T-helper 2 cell treated with Interferon-gamma antibody and Interleukin-4, amounts not matched to agents 100 ng/mL and 5 ng/mL, for 36 hours (primary cell): ENCODE results near the gene GCSAML. TPM values are rescaled to one million over a fixed set of nuclear protein-coding genes. Genes with fewer than 3 reads are reported as not detected.

Source experiments
- intact Hi-C: fragments of 100-400 bp; cut with micrococcal nuclease; formaldehyde crosslinking; loops from one replicate; pipeline ENCODE4 v1.15.1; 2023
- total RNA-seq: library from RNA; stranded (reverse); gene quantifications from 2 replicates; pipeline ENCODE4 v1.2.3, GENCODE V29; 2022

Gene GCSAML
- total RNA-seq, 1 donor from 2014 or later = 0.05 TPM

GRCh38 chr1:247574236-247574635 is 25.3 kb downstream of the GCSAML start:
- intact Hi-C loops = no loop called here

GRCh38 chr1:247574664-247575063 is 25.7 kb downstream of the GCSAML start:
- intact Hi-C loops = no loop called here

- intact Hi-C loops = loop anchor here (1.0 kb wide), 2 partner anchors 186 to 204 kb away; no protein-coding TSS in a partner anchor
Observed at GRCh38 chr1:247576514-247576913, 27.6 kb downstream of the GCSAML start.

- intact Hi-C loops = no loop called here
Observed at GRCh38 chr1:247578946-247579460, 30.1 kb downstream of the GCSAML start.

GRCh38 chr1:247588060-247588459 is 39.1 kb downstream of the GCSAML start, which contains the start of gene OR2G2:
Gene OR2G2, plus strand, starts transcription at chr1:247588360. Its CDS starts 0 bp downstream, at chr1:247588360.
- intact Hi-C loops = no loop called here

GRCh38 chr1:247605286-247605685 is 56.4 kb downstream of the GCSAML start, which contains the start of gene OR2G3:
Gene OR2G3, plus strand, starts transcription at chr1:247605586. Its CDS starts 0 bp downstream, at chr1:247605586.
- intact Hi-C loops = no loop called here

GRCh38 chr1:247613405-247613804 is 64.5 kb downstream of the GCSAML start:
- intact Hi-C loops = no loop called here

GRCh38 chr1:247614625-247615024 is 65.7 kb downstream of the GCSAML start:
- intact Hi-C loops = no loop called here

Other genes with a start within 250 kb of the GCSAML start
- 8.2 and 10.1 TPM in 2 replicates for gene ZNF496, start 217.3 kb upstream of the GCSAML start, total RNA-seq
- 0.18 and 0.57 TPM in 2 replicates for gene NLRP3, start 133.0 kb upstream of the GCSAML start, total RNA-seq
- not detected in 2 replicates for gene OR2B11, start 91.0 kb upstream of the GCSAML start, total RNA-seq
- 0.02 TPM in 1 of 2 replicates, not detected in the other for gene OR2C3, start 12.7 kb upstream of the GCSAML start, total RNA-seq
- not detected in 2 replicates for gene OR2G2, start 39.2 kb downstream of the GCSAML start, total RNA-seq
- not detected in 2 replicates for gene OR2G3, start 56.5 kb downstream of the GCSAML start, total RNA-seq
- not detected in 2 replicates for gene OR13G1, start 130.6 kb downstream of the GCSAML start, total RNA-seq
- not detected in 2 replicates for gene OR6F1, start 167.5 kb downstream of the GCSAML start, total RNA-seq
- not detected in 2 replicates for gene OR14K1, start 189.5 kb downstream of the GCSAML start, total RNA-seq
- not detected in 2 replicates for gene OR14A2, start 199.0 kb downstream of the GCSAML start, total RNA-seq
- not detected in 2 replicates for gene OR1C1, start 211.4 kb downstream of the GCSAML start, total RNA-seq